ENCODE data around the gene PDE11A.

Gene PDE11A

DNA sequence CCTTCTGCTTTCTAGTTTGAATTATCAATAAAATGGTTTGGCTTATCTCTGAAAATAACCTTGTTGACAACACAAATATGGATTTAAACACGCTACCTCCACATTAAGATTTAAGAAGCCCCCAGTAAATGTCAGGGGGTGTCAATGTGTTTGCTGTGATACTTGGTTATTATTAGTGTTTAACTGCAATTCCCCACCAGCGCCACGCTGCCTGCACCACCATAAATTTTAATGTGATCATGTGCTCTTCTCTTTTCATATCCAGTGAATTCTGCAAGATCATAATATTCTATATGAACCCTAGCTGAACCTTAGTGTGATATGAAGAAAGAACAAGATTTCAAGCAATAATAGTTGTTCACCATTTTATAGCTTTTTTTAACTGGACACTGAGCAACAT lies 349.3 kb downstream of the PDE11A start:
- no peak for DNase-seq
- intact Hi-C loops (cut with DNase I): loop anchor here (5.0 to 10.0 kb wide), 4 partner anchors 98 to 558 kb away; no protein-coding TSS in a partner anchor

DNA sequence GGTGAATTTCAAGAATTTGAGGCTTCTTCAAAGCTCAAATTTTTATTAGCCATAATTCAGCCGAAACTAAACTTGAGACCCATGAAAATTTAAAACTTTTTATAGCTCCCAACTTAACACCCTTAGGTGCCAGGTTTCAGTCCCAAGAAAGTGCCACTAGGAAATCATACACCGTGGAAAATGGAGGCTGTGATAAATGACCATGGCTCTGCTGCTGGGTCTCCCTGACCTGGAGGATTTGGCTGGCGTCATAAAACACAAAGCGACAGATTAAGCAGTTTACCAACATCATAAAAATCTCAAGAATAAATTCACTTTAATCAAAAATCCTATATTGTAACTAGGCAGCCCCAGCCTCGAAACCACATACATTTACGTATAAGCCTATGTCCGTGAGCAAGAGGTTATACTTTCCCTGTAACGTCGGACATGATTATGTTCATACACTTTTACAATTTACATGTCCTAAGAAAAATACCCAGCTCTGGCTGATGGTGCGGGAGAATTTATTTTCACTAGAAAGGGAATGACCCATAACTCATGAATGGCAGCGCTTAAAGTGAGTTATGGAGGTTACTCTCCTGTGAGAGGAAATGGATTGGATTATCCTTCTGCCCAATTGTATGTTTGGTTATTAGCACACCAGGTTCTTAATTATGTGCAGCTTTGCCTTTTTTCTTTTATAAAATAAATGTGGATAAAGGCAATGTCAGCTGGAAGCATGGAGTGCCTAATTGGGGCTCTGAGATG lies 350.6 kb downstream of the PDE11A start:
- DNase-seq: no peak
- intact Hi-C loops (cut with DNase I): loop anchor here (5.0 to 10.0 kb wide), 4 partner anchors 97 to 557 kb away; no protein-coding TSS in a partner anchor

DNA sequence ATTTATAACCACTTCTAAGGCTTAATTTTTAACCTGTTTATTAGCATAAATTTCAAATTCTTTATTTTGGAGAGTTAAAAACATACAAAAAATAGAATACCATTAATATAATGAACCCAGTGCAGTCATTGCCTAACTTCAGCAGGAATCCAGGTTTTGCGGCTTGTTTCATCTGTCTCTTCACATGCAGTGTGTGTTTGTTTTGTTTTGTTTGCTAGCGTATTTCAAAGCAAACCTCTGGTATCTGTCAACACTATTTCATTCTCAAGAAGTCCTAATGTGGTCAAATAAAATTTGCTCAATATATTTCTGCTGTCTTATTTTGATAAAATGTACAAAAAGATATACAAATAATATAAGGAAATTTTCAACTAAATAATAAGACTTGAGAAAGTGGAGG lies 351.5 kb downstream of the PDE11A start:
- intact Hi-C loops (cut with DNase I): loop anchor here (5.0 to 10.0 kb wide), 4 partner anchors 96 to 556 kb away; no protein-coding TSS in a partner anchor

DNA sequence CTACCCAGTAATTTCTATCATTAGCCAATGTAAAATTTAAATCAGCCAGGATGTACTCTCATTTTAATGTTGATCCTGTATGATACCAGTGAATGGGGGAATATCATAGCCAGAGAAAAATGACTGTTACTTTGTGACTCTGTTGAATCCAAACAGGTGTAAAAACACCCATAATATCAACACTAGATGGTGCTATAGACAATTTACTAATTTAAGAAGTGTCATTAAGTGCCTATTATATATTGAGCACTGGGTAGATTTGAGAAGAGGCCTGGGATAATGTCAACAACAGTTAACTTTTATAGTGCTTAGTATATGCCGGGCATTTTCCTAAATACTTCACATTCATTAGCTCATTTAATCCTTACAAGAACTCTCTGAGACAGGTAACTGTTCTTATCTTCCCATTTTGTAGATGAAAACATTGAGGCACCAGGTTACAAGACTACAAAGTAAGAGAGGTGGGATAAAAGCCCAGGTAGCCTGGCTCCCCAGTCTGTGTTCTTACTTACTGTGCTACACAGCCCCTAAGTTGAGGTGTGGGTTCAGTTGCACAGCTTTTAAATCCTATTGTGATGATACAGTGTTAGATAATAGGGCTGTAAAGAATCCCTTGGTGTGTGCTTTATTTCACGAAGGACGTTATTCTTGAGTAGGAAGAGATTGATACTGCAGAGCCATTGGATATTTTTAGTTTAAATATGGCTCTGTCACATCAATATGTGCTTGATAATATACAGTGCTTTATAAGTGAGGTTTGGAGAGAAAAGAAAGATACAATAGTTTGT lies 354.6 kb downstream of the PDE11A start:
- intact Hi-C loops (cut with DNase I): no loop called here
- no peak for DNase-seq

More for the DNA sequence above, 351.5 kb downstream of the PDE11A start:
- DNase-seq: no peak

DNA sequence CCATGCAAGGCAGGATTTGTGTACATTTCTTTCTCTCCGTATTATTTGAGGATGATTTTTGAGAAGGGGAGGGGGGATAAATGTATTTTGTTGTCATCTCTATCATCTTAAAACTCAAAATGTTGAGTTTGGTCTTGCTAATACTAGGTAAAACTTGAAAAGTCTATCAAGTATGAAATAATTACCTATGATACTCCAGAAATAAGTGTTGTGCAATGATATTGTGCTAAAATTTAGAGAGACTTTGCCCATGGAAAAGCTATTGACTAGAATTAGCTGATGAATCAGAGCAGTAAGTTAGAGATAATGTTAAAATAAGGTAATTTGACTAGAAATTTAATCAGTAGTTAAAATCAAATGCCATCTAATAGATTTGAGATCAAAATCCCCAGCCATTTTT lies 356.1 kb downstream of the PDE11A start:
- intact Hi-C loops (cut with DNase I): no loop called here
- DNase-seq: no peak

DNA sequence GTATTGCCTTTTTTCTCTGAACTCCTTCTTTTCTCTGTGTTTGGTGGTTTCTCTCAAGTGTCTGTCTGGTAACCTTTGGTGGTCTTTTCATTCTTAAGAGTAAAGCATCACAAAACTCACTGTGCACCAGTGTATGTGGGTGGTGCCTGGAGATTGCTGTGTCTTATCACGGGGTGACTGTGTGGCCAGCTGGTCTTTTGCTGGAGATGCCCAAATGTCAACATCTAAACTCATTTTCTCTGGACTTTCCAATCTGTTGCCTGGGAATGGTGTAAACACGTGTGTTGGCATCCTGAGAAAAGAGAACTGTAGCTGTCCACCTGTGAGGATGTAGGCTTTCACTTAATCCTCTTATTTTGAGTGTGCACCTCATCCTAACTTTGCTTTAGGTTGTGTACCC lies 356.8 kb downstream of the PDE11A start:
- intact Hi-C loops (cut with DNase I): no loop called here
- no peak for DNase-seq

DNA sequence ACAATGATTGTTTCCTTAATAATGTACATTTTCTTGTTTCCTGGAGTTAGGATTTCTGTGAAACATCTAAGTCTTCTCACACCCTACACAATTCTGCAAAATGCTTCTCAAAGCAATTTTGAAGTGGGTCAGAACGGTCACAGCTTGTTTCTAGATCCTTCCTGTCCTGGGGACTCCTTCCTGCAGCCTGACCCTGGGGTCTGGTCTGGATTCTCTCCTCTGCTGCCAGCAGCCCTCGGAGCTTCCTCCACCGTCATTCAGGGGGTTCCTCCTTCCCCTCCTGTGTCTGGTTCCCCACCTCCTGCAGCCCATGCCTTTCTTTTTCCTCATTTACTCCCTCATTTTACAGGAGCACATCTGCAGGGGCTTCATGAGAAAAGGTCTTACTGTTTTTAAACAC lies 357.9 kb downstream of the PDE11A start:
- intact Hi-C loops (cut with DNase I): no loop called here
- DNase-seq: peak in 1 of 42 donors; percentile 4

DNA sequence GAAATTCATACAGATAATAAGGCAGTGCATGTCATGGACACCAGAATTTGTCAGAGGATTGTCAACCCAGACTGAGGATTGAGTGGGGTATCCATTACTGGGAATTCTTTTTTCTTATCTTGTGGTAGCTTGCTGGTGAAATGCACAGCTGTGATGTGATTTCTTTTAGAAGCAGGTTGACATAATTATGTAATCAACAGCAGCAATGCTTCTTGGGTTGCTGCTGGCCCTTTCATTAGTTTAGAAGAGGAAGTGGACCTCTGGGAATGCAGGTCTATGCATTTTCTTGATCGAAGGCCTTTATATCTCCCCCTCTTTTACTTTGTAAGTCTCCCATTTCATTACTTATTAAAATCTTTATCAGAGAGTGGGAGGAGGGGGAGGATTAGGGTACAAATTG lies 360.1 kb downstream of the PDE11A start:
- intact Hi-C loops (cut with DNase I): no loop called here
- no peak for DNase-seq

DNA sequence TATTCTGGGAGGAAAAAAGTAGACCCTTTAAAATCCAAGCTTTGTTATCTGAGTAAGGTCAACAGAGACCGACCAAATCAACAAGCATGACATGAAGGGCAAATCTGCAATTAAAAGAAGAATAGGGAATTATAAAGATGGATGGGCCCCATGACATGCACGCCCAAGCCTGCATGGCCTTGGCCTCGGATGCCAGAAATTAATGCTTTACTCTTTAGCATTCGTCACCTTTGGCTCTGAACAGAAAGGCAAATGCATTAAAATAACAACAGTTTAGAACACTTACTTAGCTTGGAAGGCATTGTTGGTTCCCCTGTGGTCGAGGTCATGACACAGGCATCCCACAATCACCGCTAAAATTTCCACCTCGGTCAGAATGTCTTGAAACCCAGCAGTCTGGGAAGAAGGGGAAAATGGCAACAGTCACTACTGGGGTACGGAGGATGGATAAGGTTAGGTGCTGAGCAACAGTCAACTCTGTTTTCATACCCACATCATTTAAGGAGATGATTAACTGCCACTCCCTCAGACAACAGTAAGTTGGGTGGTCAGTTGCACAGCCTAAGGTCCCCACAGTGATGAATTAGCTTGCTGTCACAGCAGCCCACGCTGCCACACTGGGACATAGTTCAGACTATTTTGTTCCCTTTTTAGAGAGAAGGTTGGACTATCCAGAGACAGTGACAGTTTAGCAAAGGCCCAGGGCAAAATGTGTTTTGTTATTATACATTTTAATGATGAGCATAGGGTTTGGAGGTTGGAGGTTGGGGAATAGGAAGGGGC lies 360.9 kb downstream of the PDE11A start:
- intact Hi-C loops (cut with DNase I): no loop called here
- DNase-seq: no peak

DNA sequence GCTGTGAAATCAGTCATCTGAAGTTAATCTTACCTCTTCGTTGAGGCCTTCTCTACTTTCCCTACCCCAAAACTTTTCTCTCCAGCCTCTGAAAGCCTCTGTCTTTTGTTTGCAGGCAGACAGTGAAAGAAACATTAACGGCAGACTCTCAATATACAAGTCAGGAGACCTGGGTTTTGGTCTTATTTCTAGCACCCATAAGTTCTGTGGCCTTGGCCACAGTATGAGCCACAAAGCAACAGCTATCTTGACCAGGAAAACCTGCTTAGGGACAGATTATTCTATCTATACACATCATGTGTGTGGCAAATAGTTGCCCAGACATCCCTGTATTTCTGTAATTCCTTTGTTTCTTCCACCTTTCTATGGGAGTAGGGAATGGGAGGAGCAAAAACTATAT lies 361.7 kb downstream of the PDE11A start:
- no peak for DNase-seq
- intact Hi-C loops (cut with DNase I): no loop called here

DNA sequence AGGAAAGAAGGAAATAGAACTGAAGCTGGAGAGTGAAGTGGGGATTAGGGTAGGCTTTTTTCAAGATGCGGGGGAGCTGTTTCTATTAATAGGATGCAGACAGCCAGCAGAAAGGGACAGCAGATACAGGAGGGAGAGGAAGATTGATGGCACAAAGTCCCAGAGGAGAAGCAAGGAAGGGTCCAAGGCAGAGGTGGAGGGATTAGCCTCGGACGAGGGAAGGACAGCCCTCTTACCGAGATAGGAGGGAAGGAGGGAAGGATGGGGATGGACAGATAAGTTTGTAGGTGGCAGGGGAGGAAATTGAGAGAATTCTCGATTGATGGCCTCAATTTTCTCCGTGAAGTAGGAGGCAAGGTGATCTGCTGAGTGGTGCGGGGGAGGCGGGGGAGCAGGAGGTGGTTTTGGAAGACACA lies 362.6 kb downstream of the PDE11A start:
- no peak for DNase-seq
- intact Hi-C loops (cut with DNase I): no loop called here

DNA sequence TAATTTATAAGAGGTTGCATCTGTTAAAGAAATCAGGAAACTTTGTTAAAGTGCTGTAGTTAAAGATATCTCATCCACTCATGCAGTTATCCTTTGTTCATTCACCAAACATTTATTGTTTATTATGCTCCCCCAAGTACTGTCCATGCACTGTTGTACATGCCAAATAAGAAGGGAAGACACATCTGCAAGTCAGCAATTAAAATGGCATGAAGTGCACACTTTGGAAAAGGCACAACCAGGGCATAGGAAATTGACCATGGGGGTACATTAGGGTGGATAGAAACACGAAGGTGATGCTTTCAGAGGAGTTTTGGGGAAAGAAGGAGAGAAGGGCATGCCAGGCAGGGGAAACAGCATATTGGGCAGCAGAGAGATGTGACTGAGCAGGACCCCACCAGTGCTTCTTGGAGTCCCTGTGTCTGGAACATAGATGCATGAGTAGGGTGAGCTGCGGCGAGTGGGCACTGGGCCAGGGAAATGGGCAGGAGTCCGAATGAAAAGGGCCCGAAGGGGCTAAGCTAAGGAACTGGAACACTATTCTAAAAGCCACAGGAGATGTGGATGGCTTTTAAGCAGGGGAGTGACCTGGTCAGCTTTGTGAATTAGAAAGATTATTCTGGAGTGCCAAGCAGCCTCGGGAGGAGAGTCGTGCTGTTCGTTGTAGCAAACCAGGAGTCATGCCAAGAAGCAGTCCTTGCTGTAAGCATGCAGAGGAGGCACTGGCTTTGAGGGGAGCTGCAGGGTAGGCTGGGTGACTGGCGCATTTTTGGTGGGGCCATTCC lies 363.7 kb downstream of the PDE11A start:
- intact Hi-C loops (cut with DNase I): no loop called here
- DNase-seq: peak in 9 of 42 donors; percentile 2 to 48 (median 17)

DNA sequence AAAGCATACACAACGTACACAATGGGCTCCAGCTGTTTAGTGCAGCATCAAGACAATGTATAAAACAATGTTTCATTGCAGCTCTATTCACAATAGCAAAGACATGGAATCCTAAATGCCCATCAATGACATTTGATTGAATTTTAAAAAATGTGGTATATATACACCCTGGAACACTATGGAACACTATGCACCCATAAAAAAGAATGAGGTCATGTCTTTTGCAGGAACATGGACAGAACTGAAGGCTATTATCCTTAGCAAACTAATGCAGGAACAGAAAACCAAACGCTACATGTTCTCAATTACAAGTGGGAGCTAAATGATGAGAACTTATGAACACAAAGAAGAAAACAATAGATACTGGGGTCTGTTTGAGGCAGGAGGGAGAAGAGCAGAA lies 364.5 kb downstream of the PDE11A start:
- intact Hi-C loops (cut with DNase I): no loop called here

DNA sequence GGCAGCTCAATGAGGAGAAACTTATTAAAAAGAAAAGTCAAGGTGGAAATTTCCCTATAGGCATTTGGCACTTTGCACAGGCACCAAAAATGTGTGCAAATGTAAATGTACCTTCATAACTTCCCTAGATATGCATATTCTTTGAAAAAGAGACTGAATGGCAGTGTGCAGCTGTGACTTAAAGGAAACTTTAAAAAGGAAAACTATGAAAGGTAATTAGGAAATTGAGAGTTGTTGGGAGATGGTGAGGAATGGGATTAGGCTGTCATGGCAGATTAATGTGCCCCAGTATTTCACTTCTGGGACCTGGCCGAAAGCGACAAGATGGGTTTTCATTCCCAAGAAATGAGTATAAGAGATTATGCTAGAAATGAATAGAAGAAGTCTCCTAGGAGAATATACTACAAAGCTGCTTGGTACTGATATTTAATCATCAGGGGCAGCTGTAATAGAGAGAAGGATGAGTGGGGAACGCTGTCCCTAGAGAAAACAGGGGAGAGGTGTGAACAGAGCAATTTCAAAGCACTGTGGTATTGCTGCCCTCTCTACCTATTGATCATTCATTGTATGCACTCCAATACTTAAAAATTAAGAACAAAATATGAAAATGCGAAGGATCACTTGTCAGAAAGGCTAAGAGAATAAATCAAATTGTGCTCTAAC lies 366.9 kb downstream of the PDE11A start:
- intact Hi-C loops (cut with DNase I): no loop called here
- DNase-seq: no peak

More for the DNA sequence above, 364.5 kb downstream of the PDE11A start:
- no peak for DNase-seq

DNA sequence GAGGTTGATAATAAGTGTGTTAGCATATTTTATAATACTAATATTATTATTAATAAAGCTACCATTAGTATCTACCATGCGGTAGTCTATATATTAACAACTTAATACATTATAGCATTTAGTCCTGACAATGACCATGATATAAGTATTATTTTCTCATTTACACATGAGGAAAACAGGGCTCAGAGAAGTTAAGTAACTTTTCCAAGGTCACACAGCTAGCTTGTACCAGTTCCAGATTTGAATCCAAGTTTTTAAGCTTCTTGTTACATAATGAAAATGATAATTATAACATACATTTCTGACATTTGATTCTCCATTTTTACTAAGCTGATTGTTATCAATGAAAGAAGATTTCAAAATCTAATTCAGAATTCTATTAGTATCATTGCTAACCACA lies 369.4 kb downstream of the PDE11A start:
- intact Hi-C loops (cut with DNase I): no loop called here
- DNase-seq: no peak

DNA sequence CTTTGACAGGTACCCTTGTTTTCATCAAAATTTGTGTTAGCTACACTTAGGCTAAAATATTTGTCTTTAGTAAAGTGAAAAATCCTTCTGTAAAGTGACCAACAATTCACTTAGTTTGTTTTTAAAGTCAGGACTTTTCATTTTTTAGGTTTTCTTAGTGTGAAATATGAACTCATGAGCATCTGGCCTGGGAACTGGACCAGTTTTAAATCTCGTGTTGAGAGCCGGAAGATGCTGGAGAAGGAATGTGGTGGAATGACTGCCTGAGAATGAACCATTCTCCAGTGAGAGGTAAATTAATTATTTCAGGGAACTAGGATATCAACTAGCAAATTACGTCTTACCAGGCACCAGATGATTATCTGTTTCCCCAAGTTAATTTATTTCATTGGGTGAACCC lies 374.3 kb downstream of the PDE11A start:
- intact Hi-C loops (cut with DNase I): no loop called here
- DNase-seq: no peak

DNA sequence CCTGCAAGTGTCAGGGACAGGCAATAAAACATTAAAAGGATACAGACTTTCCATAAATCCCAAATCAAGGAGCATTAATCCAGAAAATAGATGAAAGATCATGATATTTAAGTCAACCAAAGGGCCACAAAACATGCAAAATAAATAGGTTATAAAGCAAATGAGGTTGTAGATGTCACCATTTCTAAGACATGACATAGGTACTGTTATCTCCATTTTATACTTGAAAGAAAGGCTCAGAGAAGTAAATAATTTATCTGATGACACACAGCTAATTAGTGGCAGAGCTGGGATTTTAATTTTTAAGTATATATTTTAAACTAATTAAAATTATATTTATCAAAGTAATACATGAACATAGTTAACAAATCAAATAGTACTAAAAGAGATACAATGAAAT lies 378.2 kb downstream of the PDE11A start:
- no peak for DNase-seq
- intact Hi-C loops (cut with DNase I): no loop called here

DNA sequence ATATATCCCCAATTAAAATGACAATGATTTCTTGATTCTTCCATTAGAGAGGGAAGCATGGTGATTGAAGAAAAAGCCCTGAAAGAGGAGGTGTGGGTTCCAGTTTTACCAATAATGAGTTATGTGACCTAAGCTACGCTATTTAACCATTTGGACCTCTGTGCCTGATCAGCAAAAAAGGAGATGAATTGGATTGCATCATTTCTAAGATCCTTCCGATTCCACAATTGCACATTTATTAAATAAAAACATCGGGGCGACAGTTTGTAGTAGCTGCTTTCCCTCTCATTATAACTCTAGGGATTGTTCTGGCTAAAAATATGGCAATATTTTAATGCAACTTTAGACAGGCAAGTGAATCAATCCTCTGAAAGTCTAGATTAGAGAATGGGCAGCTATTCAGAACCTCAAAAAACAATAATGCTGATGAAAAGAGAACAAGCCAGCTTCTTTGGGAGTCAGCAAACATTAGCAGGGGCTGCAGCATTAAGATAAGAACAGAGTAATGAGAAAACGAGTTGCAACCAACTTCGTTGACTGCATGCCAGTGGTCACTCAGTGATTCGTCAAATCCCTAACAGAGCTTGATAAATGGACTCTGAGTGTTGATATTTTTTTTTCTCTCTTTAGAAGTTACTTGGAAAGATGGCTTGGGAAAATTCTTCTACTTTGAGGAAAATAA lies 378.8 kb downstream of the PDE11A start:
- intact Hi-C loops (cut with DNase I): no loop called here
- DNase-seq: no peak

All from head of caudate nucleus (tissue), 42 donors.